Measurements from ENCODE around the gene CHCHD3. TPM values are rescaled to one million over a fixed set of nuclear protein-coding genes. Genes with fewer than 3 reads are reported as not detected.

The CHCHD3 gene
- total RNA-seq, 2 donors from 2014 or later: 88.3 to 154 TPM

DNA sequence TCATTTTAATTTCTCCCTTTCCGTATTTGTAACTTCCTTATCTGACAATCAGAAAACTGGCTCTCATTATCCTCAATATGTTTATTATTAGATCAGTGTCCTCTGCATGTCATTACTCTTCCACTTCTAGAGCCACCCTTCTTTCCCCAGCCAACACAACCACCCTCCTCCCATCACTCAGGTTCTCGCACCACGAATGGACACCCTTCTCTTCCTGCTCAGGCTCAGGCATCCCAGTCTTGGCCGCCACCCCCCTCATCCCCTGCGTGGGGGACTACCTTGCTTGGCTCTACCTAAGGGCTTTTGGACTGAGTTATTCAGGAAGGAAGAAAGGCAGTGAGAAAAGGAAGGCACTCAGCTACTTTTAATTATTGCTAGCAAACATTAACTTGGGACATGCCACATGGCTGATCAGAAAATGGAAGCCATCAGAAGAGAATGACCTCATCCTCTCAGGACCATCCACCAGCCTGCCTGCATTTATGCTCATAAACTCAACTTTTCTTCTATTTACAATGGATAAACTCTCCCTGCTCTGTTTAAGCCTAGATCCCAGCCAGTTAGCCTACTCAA lies 305.8 kb downstream of the CHCHD3 start:
- H3K27ac ChIP-seq: no peak overlapping the region
- no peaks in the 10 kb centered on the region for H3K36me3 ChIP-seq
- H3K9me3 ChIP-seq: no peaks in the 10 kb centered on the region
- no peak for DNase-seq (ENCODE audit: low spot score)
- no peaks in the 10 kb centered on the region for H3K27me3 ChIP-seq
- TF ChIP-seq, protein P1, sequence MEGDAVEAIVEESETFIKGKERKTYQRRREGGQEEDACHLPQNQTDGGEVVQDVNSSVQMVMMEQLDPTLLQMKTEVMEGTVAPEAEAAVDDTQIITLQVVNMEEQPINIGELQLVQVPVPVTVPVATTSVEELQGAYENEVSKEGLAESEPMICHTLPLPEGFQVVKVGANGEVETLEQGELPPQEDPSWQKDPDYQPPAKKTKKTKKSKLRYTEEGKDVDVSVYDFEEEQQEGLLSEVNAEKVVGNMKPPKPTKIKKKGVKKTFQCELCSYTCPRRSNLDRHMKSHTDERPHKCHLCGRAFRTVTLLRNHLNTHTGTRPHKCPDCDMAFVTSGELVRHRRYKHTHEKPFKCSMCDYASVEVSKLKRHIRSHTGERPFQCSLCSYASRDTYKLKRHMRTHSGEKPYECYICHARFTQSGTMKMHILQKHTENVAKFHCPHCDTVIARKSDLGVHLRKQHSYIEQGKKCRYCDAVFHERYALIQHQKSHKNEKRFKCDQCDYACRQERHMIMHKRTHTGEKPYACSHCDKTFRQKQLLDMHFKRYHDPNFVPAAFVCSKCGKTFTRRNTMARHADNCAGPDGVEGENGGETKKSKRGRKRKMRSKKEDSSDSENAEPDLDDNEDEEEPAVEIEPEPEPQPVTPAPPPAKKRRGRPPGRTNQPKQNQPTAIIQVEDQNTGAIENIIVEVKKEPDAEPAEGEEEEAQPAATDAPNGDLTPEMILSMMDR (IDR thresholded peaks at IDR 0.05): no peak
- H3K4me3 ChIP-seq: no peak overlapping the region
- no peaks in the 10 kb centered on the region for H3K4me1 ChIP-seq

DNA sequence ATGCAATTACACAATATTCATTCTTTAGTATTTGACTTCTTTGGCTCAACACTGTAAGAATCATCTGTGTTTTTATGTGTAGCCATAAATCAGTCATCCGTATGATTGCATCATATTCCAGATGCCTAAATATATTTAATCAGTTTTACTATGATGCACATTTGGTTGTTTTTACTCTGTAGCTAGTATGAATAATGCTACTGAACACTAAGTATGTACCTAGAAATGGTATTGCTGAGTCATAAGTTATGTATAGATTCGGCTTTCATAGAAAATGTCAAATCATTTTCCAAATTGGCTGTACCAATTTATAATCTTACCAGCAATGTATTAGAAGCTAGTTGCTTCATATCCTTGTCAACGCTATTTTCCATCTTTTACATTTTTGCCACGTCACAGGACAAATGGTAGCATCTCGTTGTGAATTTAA lies 308.3 kb downstream of the CHCHD3 start:
- H3K27ac ChIP-seq: no peak overlapping the region
- H3K9me3 ChIP-seq: peaks cover 0 to 12% of the 10 kb centered on the region in 2 donors
- TF ChIP-seq, protein P1 (IDR thresholded peaks at IDR 0.05): no peak
- H3K27me3 ChIP-seq: no peaks in the 10 kb centered on the region
- H3K36me3 ChIP-seq: no peaks in the 10 kb centered on the region
- DNase-seq (ENCODE audit: low spot score): no peak
- no peaks in the 10 kb centered on the region for H3K4me1 ChIP-seq
- H3K4me3 ChIP-seq: no peak overlapping the region

- Histone ChIP-seq H3K27ac (no peak overlapping the region), H3K36me3 (no peaks in the 10 kb centered on the region)
- TF ChIP-seq, protein P1 (IDR thresholded peaks at IDR 0.05): no peak
These were observed 310.6 kb downstream of the CHCHD3 start for GRCh38 chr7:132771301-132771730.

GRCh38 chr7:132770055-132770454 lies 311.8 kb downstream of the CHCHD3 start:
- Histone ChIP-seq H3K27ac (no peak overlapping the region), H3K9me3 (peaks cover 0 to 13% of the 10 kb centered on the region in 2 donors), H3K36me3 (no peaks in the 10 kb centered on the region), H3K4me3 (no peak overlapping the region), H3K4me1 (no peaks in the 10 kb centered on the region), H3K27me3 (no peaks in the 10 kb centered on the region)
- DNase-seq (ENCODE audit: low spot score): no peak
- TF ChIP-seq, protein P1 (IDR thresholded peaks at IDR 0.05): no peak

More at GRCh38 chr7:132771301-132771730, 310.6 kb downstream of the CHCHD3 start:
- H3K27me3 ChIP-seq: no peaks in the 10 kb centered on the region
- no peak overlapping the region for H3K4me3 ChIP-seq
- DNase-seq (ENCODE audit: low spot score): no peak
- no peaks in the 10 kb centered on the region for H3K4me1 ChIP-seq
- peaks cover 0 to 13% of the 10 kb centered on the region in 2 donors for H3K9me3 ChIP-seq

- TF ChIP-seq, protein P1 (IDR thresholded peaks at IDR 0.05): no peak
- Histone ChIP-seq H3K4me3 (no peak overlapping the region), H3K27ac (no peak overlapping the region), H3K4me1 (no peaks in the 10 kb centered on the region), H3K9me3 (peaks cover 0 to 13% of the 10 kb centered on the region in 2 donors), H3K36me3 (no peaks in the 10 kb centered on the region), H3K27me3 (no peaks in the 10 kb centered on the region)
- DNase-seq (ENCODE audit: low spot score): no peak
These were observed 312.6 kb downstream of the CHCHD3 start for GRCh38 chr7:132769280-132769679.

- Histone ChIP-seq H3K36me3 (no peaks in the 10 kb centered on the region), H3K4me1 (no peaks in the 10 kb centered on the region), H3K4me3 (no peak overlapping the region), H3K9me3 (peaks cover 0 to 13% of the 10 kb centered on the region in 2 donors), H3K27ac (no peak overlapping the region), H3K27me3 (no peaks in the 10 kb centered on the region)
- DNase-seq (ENCODE audit: low spot score): no peak
- TF ChIP-seq, protein P1 (IDR thresholded peaks at IDR 0.05): no peak
These were observed 313.8 kb downstream of the CHCHD3 start for GRCh38 chr7:132768099-132768498.
